ENCODE results near the gene IL1R1. TPM values are rescaled to one million over a fixed set of nuclear protein-coding genes. Genes with fewer than 3 reads are reported as not detected.

IL1R1 gene
- total RNA-seq, 1 experiment from 2014 or later: 0.39 TPM

GRCh38 chr2:102101097-102101848, 41.3 kb upstream of the IL1R1 start:
- no peak overlapping the region for H3K56ac ChIP-seq (ENCODE audit: insufficient read length, low read depth, low read length)
- Mint-ChIP-seq H3K36me3 (ENCODE audit: insufficient read depth in 1 of 3, low read depth in 3 of 3) (0 out of 7 replicates have a peak, but pooled peaks cover 0 to 2% (median 0%) of the 10 kb centered on the region in 3 experiments), H3K27me3 (ENCODE audit: low read depth) (peaks cover 1% of the 10 kb centered on the region; the same call in 1 of the 2 replicates), H3K9me3 (peaks cover 0 to 9% of the 10 kb centered on the region in 2 experiments; a peak in 3 of 5 replicates), H3K4me1 (peaks cover 0 to 3% of the 10 kb centered on the region in 2 experiments; a peak in 1 of 4 replicates), H3K4me3 (no peak overlapping the region), H3K27ac (no peak overlapping the region)
- no peak overlapping the region for H3K23ac ChIP-seq (ENCODE audit: insufficient read length, low read depth, low read length)
- no peak overlapping the region for H3K4ac ChIP-seq (ENCODE audit: low read depth, low read length)
- no peak overlapping the region for H2BK20ac ChIP-seq (ENCODE audit: low read depth, low read length, poor library complexity, severe bottlenecking)
- no peaks in the 10 kb centered on the region for H3K79me2 ChIP-seq (ENCODE audit: insufficient read depth, low read length)
- no peak overlapping the region for H3K9ac ChIP-seq (ENCODE audit: extremely low read depth, insufficient read length, low read length)
- H4K8ac ChIP-seq (replicated peaks; ENCODE audit: insufficient read length, low read depth, low read length): no peak overlapping the region
- no peaks in the 10 kb centered on the region for H3K23me2 ChIP-seq (ENCODE audit: insufficient read length, low read depth, low read length, poor library complexity, severe bottlenecking)
- H3K14ac ChIP-seq (ENCODE audit: insufficient read depth, low read length): no peak overlapping the region
- H3K4me1 ChIP-seq (ENCODE audit: insufficient read depth, low read length): no peaks in the 10 kb centered on the region
- H3K9me3 ChIP-seq (ENCODE audit: control insufficient read depth, low read depth, low read length): no peaks in the 10 kb centered on the region
- no peak overlapping the region for H2BK5ac ChIP-seq (ENCODE audit: insufficient read length, low read length)
- no peak overlapping the region for H3T11ph ChIP-seq (ENCODE audit: low read length)
- WGBS (ENCODE audit: extremely low coverage, insufficient read length, low lambda C conversion rate): no CpG with 5 or more reads among the region's 5 CpGs
- H2AK5ac ChIP-seq (ENCODE audit: insufficient read length, low read length): no peak overlapping the region
- H2AFZ ChIP-seq (ENCODE audit: low read length): no peak overlapping the region
- H2BK120ac ChIP-seq (ENCODE audit: low read depth, low read length, poor library complexity, severe bottlenecking): no peak overlapping the region
- H3K79me1 ChIP-seq (ENCODE audit: insufficient read depth, low read depth, low read length, poor library complexity, severe bottlenecking): no peaks in the 10 kb centered on the region
- H3K27ac ChIP-seq (ENCODE audit: insufficient read length, low read depth, low read length): no peak overlapping the region
- TF ChIP-seq, protein P1, sequence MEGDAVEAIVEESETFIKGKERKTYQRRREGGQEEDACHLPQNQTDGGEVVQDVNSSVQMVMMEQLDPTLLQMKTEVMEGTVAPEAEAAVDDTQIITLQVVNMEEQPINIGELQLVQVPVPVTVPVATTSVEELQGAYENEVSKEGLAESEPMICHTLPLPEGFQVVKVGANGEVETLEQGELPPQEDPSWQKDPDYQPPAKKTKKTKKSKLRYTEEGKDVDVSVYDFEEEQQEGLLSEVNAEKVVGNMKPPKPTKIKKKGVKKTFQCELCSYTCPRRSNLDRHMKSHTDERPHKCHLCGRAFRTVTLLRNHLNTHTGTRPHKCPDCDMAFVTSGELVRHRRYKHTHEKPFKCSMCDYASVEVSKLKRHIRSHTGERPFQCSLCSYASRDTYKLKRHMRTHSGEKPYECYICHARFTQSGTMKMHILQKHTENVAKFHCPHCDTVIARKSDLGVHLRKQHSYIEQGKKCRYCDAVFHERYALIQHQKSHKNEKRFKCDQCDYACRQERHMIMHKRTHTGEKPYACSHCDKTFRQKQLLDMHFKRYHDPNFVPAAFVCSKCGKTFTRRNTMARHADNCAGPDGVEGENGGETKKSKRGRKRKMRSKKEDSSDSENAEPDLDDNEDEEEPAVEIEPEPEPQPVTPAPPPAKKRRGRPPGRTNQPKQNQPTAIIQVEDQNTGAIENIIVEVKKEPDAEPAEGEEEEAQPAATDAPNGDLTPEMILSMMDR (conservative IDR thresholded peaks at IDR 0.05): no peak
- no peak overlapping the region for H3K4me2 ChIP-seq (ENCODE audit: insufficient read depth, insufficient read length, low read length)
- no peak overlapping the region for H4K5ac ChIP-seq (ENCODE audit: insufficient read length, low read depth, low read length)
- no peak overlapping the region for H2BK15ac ChIP-seq (ENCODE audit: low read depth, low read length)
- no peak overlapping the region for H3K18ac ChIP-seq (ENCODE audit: insufficient read length, low read depth, low read length)
- no peak for DNase-seq
- H4K91ac ChIP-seq (ENCODE audit: insufficient read length, low read depth, low read length): no peak overlapping the region
- H3K27me3 ChIP-seq (ENCODE audit: insufficient read depth, low read length): no peaks in the 10 kb centered on the region
- no peaks in the 10 kb centered on the region for H4K20me1 ChIP-seq (ENCODE audit: control insufficient read depth, insufficient read depth, insufficient read length)
- no peak overlapping the region for H2BK12ac ChIP-seq (ENCODE audit: insufficient read length, low read depth, low read length)
